DOHH2 (cell line): Measurements from ENCODE around the gene MORN5.

Experiments used
- H3F3A ChIP-seq: fragments of 200-600 bp; sonication (generic), shearing (Covaris generic); 2 replicates; pipeline ENCODE4 v1.6.0; 2016; ENCODE audit warnings: antibody characterized with exemption, mild to moderate bottlenecking; ENCODE audit not compliant: control insufficient read depth, insufficient read depth
- H3K27ac ChIP-seq: fragments of 200-600 bp; sonication (generic); 2 replicates; pipeline ENCODE4 v1.5.1; 2014; ENCODE audit warnings: low read depth, mild to moderate bottlenecking, low read length, moderate library complexity
- H3K27me3 ChIP-seq: fragments of 200-600 bp; sonication (generic); 2 replicates; pipeline ENCODE4 v1.6.1; 2014; ENCODE audit warnings: mild to moderate bottlenecking, low read length, mixed read lengths; ENCODE audit not compliant: control insufficient read depth
- H3K36me3 ChIP-seq: fragments of 200-600 bp; sonication (generic); 2 replicates; pipeline ENCODE4 v1.6.1; 2014; ENCODE audit warnings: mild to moderate bottlenecking, low read length, moderate library complexity, mixed read lengths; ENCODE audit not compliant: control insufficient read depth
- H3K4me1 ChIP-seq: fragments of 200-600 bp; sonication (generic); 2 replicates; pipeline ENCODE4 v1.6.1; 2014; ENCODE audit warnings: mild to moderate bottlenecking, low read length, mixed read lengths; ENCODE audit not compliant: control insufficient read depth
- H3K4me2 ChIP-seq: fragments of 200-600 bp; sonication (generic); 2 replicates; pipeline ENCODE4 v1.6.0; 2014; ENCODE audit warnings: mild to moderate bottlenecking, low read length, moderate library complexity
- H3K4me3 ChIP-seq: fragments of 200-600 bp; sonication (generic); 2 replicates; pipeline ENCODE4 v1.5.1; 2014; ENCODE audit warnings: mild to moderate bottlenecking, low read length, mixed read lengths
- H3K79me2 ChIP-seq: fragments of 200-600 bp; sonication (generic); 2 replicates; pipeline ENCODE4 v1.6.1; 2014; ENCODE audit warnings: mild to moderate bottlenecking, low read length, mixed read lengths; ENCODE audit not compliant: control insufficient read depth
- H3K9me2 ChIP-seq: fragments of 200-600 bp; sonication (generic); replicated peaks from 2 replicates; pipeline ENCODE4 v1.6.1; 2014; ENCODE audit warnings: mild to moderate bottlenecking, low read length, mixed read lengths; ENCODE audit not compliant: control insufficient read depth
- H3K9me3 ChIP-seq: fragments of 200-600 bp; sonication (generic); 2 replicates; pipeline ENCODE4 v1.6.1; 2014; ENCODE audit warnings: antibody characterized with exemption, low read length, mixed read lengths; ENCODE audit not compliant: control insufficient read depth, insufficient read depth
- H4K20me1 ChIP-seq: fragments of 200-600 bp; sonication (generic); 2 replicates; pipeline ENCODE4 v1.6.0; 2014; ENCODE audit warnings: low read depth, mild to moderate bottlenecking, antibody characterized with exemption, low read length, moderate library complexity; ENCODE audit not compliant: control insufficient read depth, insufficient read depth
- CTCF ChIP-seq: fragments of 200-600 bp; sonication (generic); IDR thresholded peaks from one replicate; pipeline ENCODE4 v1.5.1; 2014; ENCODE audit warnings: antibody characterized with exemption, mild to moderate bottlenecking, low read depth, low read length; ENCODE audit not compliant: poor library complexity, severe bottlenecking
- EZH2phosphoT487 ChIP-seq: fragments of 200-600 bp; sonication (generic); IDR thresholded peaks from 2 replicates; pipeline ENCODE4 v1.6.1; 2017; ENCODE audit warnings: borderline replicate concordance, mild to moderate bottlenecking, antibody characterized with exemption, low read length, moderate library complexity, mixed read lengths

The MORN5 gene

GRCh38 chr9:122135529-122135859 lies 24.2 kb upstream of the MORN5 start:
- Histone ChIP-seq H3K27ac (no peak overlapping the region), H3K4me2 (no peak overlapping the region), H3F3A (no peaks in the 10 kb centered on the region), H3K27me3 (no peaks in the 10 kb centered on the region), H3K9me3 (no peaks in the 10 kb centered on the region), H3K4me3 (no peak overlapping the region), H4K20me1 (no peaks in the 10 kb centered on the region), H3K79me2 (no peaks in the 10 kb centered on the region), H3K9me2 (no peaks in the 10 kb centered on the region), H3K36me3 (no peaks in the 10 kb centered on the region), H3K4me1 (no peaks in the 10 kb centered on the region)
- TF ChIP-seq EZH2phosphoT487 = no peak
- TF ChIP-seq CTCF = no peak

GRCh38 chr9:122138560-122139268 lies 21.0 kb upstream of the MORN5 start:
- no peak overlapping the region for H3K4me3 ChIP-seq
- H3K27me3 ChIP-seq = no peaks in the 10 kb centered on the region
- H3K27ac ChIP-seq = no peak overlapping the region
- H3K36me3 ChIP-seq = peaks cover 16% of the 10 kb centered on the region
- H3K4me2 ChIP-seq = no peak overlapping the region
- no peaks in the 10 kb centered on the region for H3K79me2 ChIP-seq
- no peak for TF ChIP-seq CTCF
- no peak for TF ChIP-seq EZH2phosphoT487
- H3F3A ChIP-seq = no peaks in the 10 kb centered on the region
- H3K9me3 ChIP-seq = no peaks in the 10 kb centered on the region
- H4K20me1 ChIP-seq = no peaks in the 10 kb centered on the region
- H3K4me1 ChIP-seq = no peaks in the 10 kb centered on the region
- H3K9me2 ChIP-seq = no peaks in the 10 kb centered on the region

GRCh38 chr9:122140368-122141193 lies 19.1 kb upstream of the MORN5 start:
- Histone ChIP-seq H3K9me3 (no peaks in the 10 kb centered on the region), H3K4me3 (no peak overlapping the region), H3K4me2 (no peak overlapping the region), H3K4me1 (no peaks in the 10 kb centered on the region), H3K27ac (no peak overlapping the region), H4K20me1 (no peaks in the 10 kb centered on the region), H3F3A (no peaks in the 10 kb centered on the region), H3K79me2 (no peaks in the 10 kb centered on the region), H3K27me3 (no peaks in the 10 kb centered on the region), H3K9me2 (no peaks in the 10 kb centered on the region), H3K36me3 (peaks cover 34% of the 10 kb centered on the region)
- TF ChIP-seq CTCF = no peak
- no peak for TF ChIP-seq EZH2phosphoT487
